HepG2 (cell line): ENCODE results near the gene MAN2A1. TPM values are rescaled to one million over a fixed set of nuclear protein-coding genes. Genes with fewer than 3 reads are reported as not detected.
A peak's percentile ranks its signal among the peaks of the same experiment; 100 is the strongest.

Experiments used
- ARID5B ChIP-seq: IDR thresholded peaks from 2 replicates; pipeline ENCODE4 v1.4.0; 2020; ENCODE audit warnings: mild to moderate bottlenecking, missing genetic modification reagents
- CEBPB ChIP-seq: IDR thresholded peaks from 2 replicates; pipeline ENCODE4 v1.6.1; 2011; ENCODE audit warnings: low read depth, low read length, improper control_type of control experiment, borderline replicate concordance
- GMEB2 ChIP-seq: IDR thresholded peaks from 2 replicates; pipeline ENCODE4 v1.6.1; 2016; ENCODE audit warnings: missing biosample characterization, missing genetic modification reagents, low read depth
- HHEX ChIP-seq: IDR thresholded peaks from 2 replicates; pipeline ENCODE4 v1.6.1; 2016; ENCODE audit warnings: control low read depth
- IRX3 ChIP-seq: sonication (generic); formaldehyde crosslinking; IDR thresholded peaks from 2 replicates; pipeline ENCODE4 v1.8.1; 2023; ENCODE audit warnings: mild to moderate bottlenecking, low read depth, missing genetic modification reagents, borderline replicate concordance
- KLF11 ChIP-seq: IDR thresholded peaks from 2 replicates; pipeline ENCODE4 v1.6.1; 2016; ENCODE audit warnings: missing compliant biosample characterization
- KMT2A ChIP-seq: sonication (generic); formaldehyde crosslinking; IDR thresholded peaks from 2 replicates; pipeline ENCODE4 v1.4.0; 2020; ENCODE audit warnings: missing genetic modification reagents
- MAZ ChIP-seq, 2 experiments: sonication (generic) in 1 of 2; formaldehyde crosslinking in 1 of 2; IDR thresholded peaks; 2 replicates each; pipeline versions ENCODE4 v1.5.0 to v1.6.1; 2012 to 2020; ENCODE audit warnings: low read depth in 2 of 2, mild to moderate bottlenecking in 2 of 2, borderline replicate concordance in 1 of 2, improper control_type of control experiment in 1 of 2, low read length in 1 of 2, missing genetic modification reagents in 1 of 2, moderate library complexity in 1 of 2
- MLLT10 ChIP-seq: sonication (generic); formaldehyde crosslinking; IDR thresholded peaks from 2 replicates; pipeline ENCODE4 v1.4.0; 2020; ENCODE audit warnings: missing genetic modification reagents
- MTERF4 ChIP-seq: sonication (generic); formaldehyde crosslinking; IDR thresholded peaks from 2 replicates; pipeline ENCODE4 v1.8.0; 2023; ENCODE audit warnings: mild to moderate bottlenecking, missing genetic modification reagents
- SP2 ChIP-seq: sonication (generic); formaldehyde crosslinking; IDR thresholded peaks from 2 replicates; pipeline ENCODE4 v1.5.1; 2020; ENCODE audit warnings: mild to moderate bottlenecking, missing genetic modification reagents
- TP53 ChIP-seq: sonication (generic); formaldehyde crosslinking; conservative IDR thresholded peaks from 2 replicates; pipeline ENCODE4 v1.4.0; 2020; ENCODE audit warnings: missing genetic modification reagents
- ZFP36 ChIP-seq: fragments of 150-350 bp; IDR thresholded peaks from 2 replicates; pipeline ENCODE4 v1.6.1; 2018; ENCODE audit warnings: borderline replicate concordance, low read length, low read depth; ENCODE audit not compliant: partially characterized antibody
- ZNF232 ChIP-seq: sonication (generic); formaldehyde crosslinking; IDR thresholded peaks from 2 replicates; pipeline ENCODE4 v1.4.0; 2020; ENCODE audit warnings: missing genetic modification reagents, borderline replicate concordance
- ZNF280B ChIP-seq: sonication (generic); formaldehyde crosslinking; IDR thresholded peaks from 2 replicates; pipeline ENCODE4 v1.5.0; 2020; ENCODE audit warnings: missing genetic modification reagents, mild to moderate bottlenecking, borderline replicate concordance
- ZNF354B ChIP-seq: sonication (generic); formaldehyde crosslinking; IDR thresholded peaks from 2 replicates; pipeline ENCODE4 v1.8.0; 2022; ENCODE audit warnings: mild to moderate bottlenecking, missing genetic modification reagents
- ZNF451 ChIP-seq: sonication (generic); formaldehyde crosslinking; IDR thresholded peaks from 2 replicates; pipeline ENCODE4 v1.5.0; 2020; ENCODE audit warnings: mild to moderate bottlenecking, missing genetic modification reagents
- ZNF670 ChIP-seq: sonication (generic); formaldehyde crosslinking; IDR thresholded peaks from 2 replicates; pipeline ENCODE4 v1.8.0; 2022; ENCODE audit warnings: mild to moderate bottlenecking, missing genetic modification reagents, borderline replicate concordance
- ZSCAN5A ChIP-seq: sonication (generic); formaldehyde crosslinking; IDR thresholded peaks from 2 replicates; pipeline ENCODE4 v1.8.0; 2022; ENCODE audit warnings: mild to moderate bottlenecking, missing genetic modification reagents, borderline replicate concordance
- polyA plus RNA-seq, 8 experiments: library from polyadenylated mRNA; depleted of rRNA in 3 of 8; stranded (reverse) in 7 of 8; unstranded in 1 of 8; fragments of >200 nt; fragmentation: Illumina TruSeq in 4 of 8; extraction: Trizol in 4 of 8; gene quantifications; 2 replicates each; pipeline versions ENCODE4 v1.2.1 to v1.2.3, GENCODE V29; 2011 to 2016; ENCODE audit warnings: low read depth in 4 of 8, missing spikeins in 1 of 8, mixed read lengths in 1 of 8; ENCODE audit not compliant: insufficient read depth in 1 of 8
- total RNA-seq, 5 experiments: library from RNA; depleted of rRNA; stranded (reverse); fragments of >200 nt; fragmentation: Illumina TruSeq; extraction: Trizol; gene quantifications; 2 replicates each; pipeline ENCODE4 v1.2.3, GENCODE V29; 2016; ENCODE audit warnings: low read depth in 1 of 5

Gene MAN2A1
- total and polyA plus RNA-seq, 2 of the 13 experiments (the other 11 are each of a cell fraction or from before 2014, with no cell fraction given), result 56.2 to 80.5 TPM

- TF ChIP-seq MAZ (IDR thresholded peaks at IDR 0.05; ENCODE audit: borderline replicate concordance, low read depth, low read length) (no peak), MAZ (CRISPR knock-in tag; IDR thresholded peaks at IDR 0.05; ENCODE audit: low read depth) (no peak), ZNF354B (CRISPR knock-in tag) (no peak), ZSCAN5A (CRISPR knock-in tag) (no peak), ARID5B (CRISPR knock-in tag) (0 out of 2 replicates have a peak, but pooled peaks have one; percentile 38), MTERF4 (CRISPR knock-in tag) (no peak), ZNF280B (no peak), CEBPB (no peak), HHEX (CRISPR knock-in tag) (no peak), ZFP36 (no peak), ZNF670 (no peak), KMT2A (no peak), ZNF451 (no peak), MLLT10 (CRISPR knock-in tag) (no peak), ZNF232 (CRISPR knock-in tag) (no peak), KLF11 (CRISPR knock-in tag) (no peak), SP2 (CRISPR knock-in tag) (no peak), TP53 (CRISPR knock-in tag) (no peak), GMEB2 (no peak), IRX3 (CRISPR knock-in tag) (no peak)
Measured at GRCh38 chr5:109707531-109707930, 17.8 kb downstream of the MAN2A1 start (continued).
